NCI-H146 treated with DMSO at 0.1 percent for 48 hours (cell line): ENCODE data around the gene NETO2.

Source experiments
- DNase-seq: peaks from one replicate; lab custom pipeline; 2025; ENCODE audit not compliant: unreplicated experiment; lab: John Stamatoyannopoulos, UW

NETO2 gene

GRCh38 chr16:47047524-47048203 lies 96.1 kb downstream of the NETO2 start:
- DNase-seq = no peak

DNA sequence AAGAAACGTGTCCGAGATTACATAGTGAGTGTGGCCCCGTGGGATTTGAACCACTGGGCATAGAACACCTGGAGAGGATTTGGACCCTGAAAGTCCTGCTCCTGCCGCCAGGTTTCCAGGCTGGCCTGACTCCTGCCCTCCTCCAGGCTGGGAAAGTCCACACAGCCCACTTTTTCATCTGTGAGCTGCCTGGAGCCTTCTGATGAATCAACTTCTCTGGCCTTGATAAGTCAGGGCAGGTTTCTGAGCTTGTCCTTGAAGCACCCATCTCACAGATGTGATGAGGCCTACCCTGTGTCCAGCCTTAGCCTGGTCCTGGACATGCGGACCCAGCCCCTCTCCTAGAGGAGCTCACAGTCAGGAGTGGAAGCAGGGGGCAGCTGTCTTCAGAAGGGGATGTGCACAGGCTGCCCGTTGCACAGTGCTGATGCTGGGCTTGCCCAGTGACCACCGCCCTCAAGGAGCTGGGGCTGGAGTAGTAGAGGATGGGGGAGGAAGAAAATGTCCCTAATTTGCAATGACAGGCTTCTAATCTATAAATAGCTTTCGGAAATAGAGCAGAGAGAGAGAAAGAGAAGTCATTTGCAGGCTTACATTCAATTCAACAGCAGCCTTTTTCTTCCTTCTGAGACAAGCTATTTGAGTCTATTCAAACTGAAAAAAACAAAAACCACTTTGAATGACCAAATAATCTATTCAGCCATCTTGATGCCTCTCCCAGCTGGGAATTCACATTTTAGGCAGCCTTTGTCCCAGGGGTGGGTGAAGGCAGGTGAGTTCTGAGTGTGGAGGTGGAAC lies 96.8 kb downstream of the NETO2 start:
- no peak for DNase-seq

- DNase-seq = no peak
These were observed 98.3 kb downstream of the NETO2 start for GRCh38 chr16:47045459-47045858.

GRCh38 chr16:47045023-47045422 lies 98.7 kb downstream of the NETO2 start:
- no peak for DNase-seq

- no peak for DNase-seq
These were observed 99.6 kb downstream of the NETO2 start for GRCh38 chr16:47043970-47044684.

GRCh38 chr16:47043200-47043599 lies 100.5 kb downstream of the NETO2 start:
- DNase-seq = no peak

DNA sequence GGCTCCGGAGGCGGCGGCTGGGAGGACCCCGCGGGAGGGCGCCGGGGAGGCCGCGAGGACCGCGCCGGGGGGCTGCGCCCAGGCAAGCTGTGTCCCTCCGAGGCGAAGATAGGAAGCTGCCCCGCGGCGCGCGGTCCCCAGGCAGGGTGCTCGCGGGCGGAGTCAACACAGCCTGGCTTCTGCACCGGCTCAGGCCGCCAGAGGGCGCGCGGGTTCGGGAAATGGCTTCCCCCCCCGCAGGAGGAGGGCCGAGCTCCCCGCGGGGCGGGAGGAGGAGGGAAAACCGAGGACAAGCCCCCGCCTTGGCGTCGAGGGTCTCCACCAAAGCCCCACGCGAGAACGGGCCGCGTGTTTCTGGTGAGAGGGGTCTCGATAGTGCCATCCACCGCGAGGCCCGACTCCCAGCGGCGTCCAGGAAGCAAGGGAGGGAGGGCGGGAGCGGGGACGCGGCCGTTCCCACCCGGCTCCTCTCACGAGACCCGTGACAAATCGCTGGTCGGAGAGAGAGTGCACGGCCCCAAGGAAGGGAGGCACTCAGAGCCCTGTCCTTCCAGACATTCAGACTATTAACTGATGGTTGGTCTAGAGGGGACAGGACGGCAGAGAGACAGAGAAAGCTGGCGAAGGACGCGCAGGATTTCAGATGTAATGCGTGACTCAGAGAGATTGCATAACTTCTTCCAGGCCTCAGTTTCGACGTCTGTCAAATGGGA lies 105.8 kb downstream of the NETO2 start:
- no peak for DNase-seq

DNA sequence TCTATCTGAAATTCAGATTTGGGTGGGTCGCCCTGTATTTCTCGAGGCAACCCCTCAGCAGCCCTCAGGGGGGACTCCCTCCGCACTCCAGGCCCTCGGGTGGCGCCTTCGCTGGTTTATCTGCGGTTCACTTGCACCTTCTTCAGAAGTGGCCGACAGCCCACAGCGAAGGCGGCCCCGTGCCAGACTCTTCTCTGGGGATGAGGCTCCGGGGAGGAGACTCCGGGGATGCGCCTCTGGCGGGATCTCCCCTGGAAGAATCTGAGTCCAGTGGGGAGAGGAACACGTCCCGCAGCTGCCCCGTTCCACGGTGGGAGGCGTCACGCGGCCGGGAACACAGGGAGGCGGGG lies 106.4 kb downstream of the NETO2 start:
- DNase-seq = no peak

DNA sequence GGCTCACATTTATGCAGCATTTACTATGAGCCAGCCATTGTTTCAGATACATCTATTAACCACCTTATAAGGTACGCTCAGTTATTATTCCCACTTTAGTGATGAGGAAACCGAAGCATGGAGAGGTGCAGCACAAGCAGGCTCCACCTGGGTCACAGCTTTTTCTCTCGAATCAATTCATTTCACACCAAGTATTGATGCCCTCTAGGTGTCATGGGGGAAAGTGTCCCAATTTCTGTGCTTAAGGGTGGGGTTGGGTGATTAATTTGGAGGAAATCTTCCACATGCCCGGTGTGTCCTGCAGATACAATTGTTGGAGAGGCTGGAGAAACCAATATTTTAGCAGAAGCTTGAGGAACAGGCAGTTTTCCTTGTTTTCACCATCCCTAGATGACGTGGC lies 107.5 kb downstream of the NETO2 start:
- no peak for DNase-seq

- no peak for DNase-seq
These were observed 108.3 kb downstream of the NETO2 start for GRCh38 chr16:47035436-47035835.

- no peak for DNase-seq
These were observed 109.3 kb downstream of the NETO2 start for GRCh38 chr16:47034455-47034854.

- no peak for DNase-seq
These were observed 110.6 kb downstream of the NETO2 start for GRCh38 chr16:47033176-47033575.

- no peak for DNase-seq
These were observed 114.0 kb downstream of the NETO2 start for GRCh38 chr16:47029724-47030123.

GRCh38 chr16:47028767-47029377 lies 114.9 kb downstream of the NETO2 start:
- no peak for DNase-seq
